ENCODE data around the gene DEPP1. TPM values are rescaled to one million over a fixed set of nuclear protein-coding genes. Genes with fewer than 3 reads are reported as not detected.

The DEPP1 gene
- total RNA-seq, 4 donors from 2014 or later: 47.3 to 144 (median 72.7) TPM

GRCh38 chr10:44995581-44995913, 16.9 kb upstream of the DEPP1 start:
- DNase-seq (ENCODE audit: low spot score in 2 of 2): no peak
- TF ChIP-seq POLR2A (IDR thresholded peaks at IDR 0.05): no peak
- TF ChIP-seq CTCF (IDR thresholded peaks at IDR 0.05): no peak
- intact Hi-C loops (cut with DNase I; ENCODE audit: low total_unique reads): no loop called here
- WGBS, 2 donors: 36 to 50% methylated on average over 4 of the region's 4 CpGs
- no peak overlapping the region for H3K4me3 ChIP-seq (ENCODE audit: low read depth, poor library complexity, severe bottlenecking)

GRCh38 chr10:44994752-44995530, 16.3 kb upstream of the DEPP1 start:
- peak in 1 of 2 donors; percentile 80 for DNase-seq (ENCODE audit: low spot score in 2 of 2)
- H3K4me3 ChIP-seq (ENCODE audit: low read depth, poor library complexity, severe bottlenecking): no peak overlapping the region
- intact Hi-C loops (cut with DNase I; ENCODE audit: low total_unique reads): no loop called here
- 50 to 63% methylated on average over 9 of the region's 9 CpGs for WGBS, 2 donors
- TF ChIP-seq CTCF (IDR thresholded peaks at IDR 0.05) (no peak), POLR2A (IDR thresholded peaks at IDR 0.05) (no peak)

- DNase-seq (ENCODE audit: low spot score in 2 of 2): peak in 1 of 2 donors; percentile 9
- WGBS, 2 donors: 87 to 93% methylated on average over 11 of the region's 11 CpGs
- TF ChIP-seq POLR2A (IDR thresholded peaks at IDR 0.05) (no peak), CTCF (IDR thresholded peaks at IDR 0.05) (no peak)
- no peak overlapping the region for H3K4me3 ChIP-seq (ENCODE audit: low read depth, poor library complexity, severe bottlenecking)
- intact Hi-C loops (cut with DNase I; ENCODE audit: low total_unique reads): no loop called here
Measured at GRCh38 chr10:44993922-44994751, 15.5 kb upstream of the DEPP1 start.

- no peak for TF ChIP-seq CTCF (IDR thresholded peaks at IDR 0.05)
- no peak for TF ChIP-seq POLR2A (IDR thresholded peaks at IDR 0.05)
- peak; percentile 13 to 83 for DNase-seq (ENCODE audit: low spot score in 2 of 2)
- 96% methylated on average over 8 to 11 of the region's 14 CpGs for WGBS, 2 donors
- no peak overlapping the region for H3K4me3 ChIP-seq (ENCODE audit: low read depth, poor library complexity, severe bottlenecking)
- intact Hi-C loops (cut with DNase I; ENCODE audit: low total_unique reads): no loop called here
Measured at GRCh38 chr10:44993226-44993921, 14.8 kb upstream of the DEPP1 start.

GRCh38 chr10:44992732-44993225, 14.2 kb upstream of the DEPP1 start:
- H3K4me3 ChIP-seq (ENCODE audit: low read depth, poor library complexity, severe bottlenecking): no peak overlapping the region
- DNase-seq (ENCODE audit: low spot score in 2 of 2): peak in 1 of 2 donors; percentile 50
- TF ChIP-seq POLR2A (IDR thresholded peaks at IDR 0.05) (no peak), CTCF (IDR thresholded peaks at IDR 0.05) (no peak)
- intact Hi-C loops (cut with DNase I; ENCODE audit: low total_unique reads): no loop called here
- WGBS, 2 donors: 95% methylated on average over 7 to 8 of the region's 8 CpGs

All from lower leg skin (tissue), 4 donors.